ENCODE measurements around the gene CCDC93.

The CCDC93 gene

DNA sequence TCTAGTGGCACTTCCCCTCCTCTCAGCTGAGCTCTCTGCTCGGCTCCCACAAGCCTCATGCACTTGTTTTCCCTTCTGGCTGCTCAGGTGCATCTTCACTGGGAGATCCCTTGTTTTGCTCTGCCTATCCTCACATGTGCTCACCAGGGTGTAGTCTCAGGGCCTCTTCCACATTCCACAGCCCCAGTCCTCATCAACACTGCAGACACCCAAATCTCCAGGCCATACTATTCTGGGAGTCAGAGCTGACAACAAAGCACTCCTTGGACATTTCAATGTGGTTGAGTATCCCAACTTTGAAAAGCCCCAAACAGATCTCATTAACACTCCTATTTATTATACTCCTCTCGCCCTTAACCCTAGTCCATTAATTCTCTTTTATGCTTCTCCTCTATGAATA is 71.3 kb downstream of the CCDC93 start:
- no peak for DNase-seq (ENCODE audit: extremely low read depth, low read depth)
- H3K4me3 ChIP-seq (replicated peaks; ENCODE audit: low read depth, low read length) = no peak overlapping the region
- TF ChIP-seq CTCF (IDR thresholded peaks at IDR 0.05; ENCODE audit: low read depth, low read length, missing control alignments) = no peak

- no peak for DNase-seq (ENCODE audit: extremely low read depth, low read depth)
- no peak for TF ChIP-seq CTCF (IDR thresholded peaks at IDR 0.05; ENCODE audit: low read depth, low read length, missing control alignments)
- no peak overlapping the region for H3K4me3 ChIP-seq (replicated peaks; ENCODE audit: low read depth, low read length)
Measured at GRCh38 chr2:117941693-117942092, 72.2 kb downstream of the CCDC93 start.

- H3K4me3 ChIP-seq (replicated peaks; ENCODE audit: low read depth, low read length) = no peak overlapping the region
- DNase-seq (ENCODE audit: extremely low read depth, low read depth) = no peak
- no peak for TF ChIP-seq CTCF (IDR thresholded peaks at IDR 0.05; ENCODE audit: low read depth, low read length, missing control alignments)
Measured at GRCh38 chr2:117940436-117940835, 73.4 kb downstream of the CCDC93 start.

DNA sequence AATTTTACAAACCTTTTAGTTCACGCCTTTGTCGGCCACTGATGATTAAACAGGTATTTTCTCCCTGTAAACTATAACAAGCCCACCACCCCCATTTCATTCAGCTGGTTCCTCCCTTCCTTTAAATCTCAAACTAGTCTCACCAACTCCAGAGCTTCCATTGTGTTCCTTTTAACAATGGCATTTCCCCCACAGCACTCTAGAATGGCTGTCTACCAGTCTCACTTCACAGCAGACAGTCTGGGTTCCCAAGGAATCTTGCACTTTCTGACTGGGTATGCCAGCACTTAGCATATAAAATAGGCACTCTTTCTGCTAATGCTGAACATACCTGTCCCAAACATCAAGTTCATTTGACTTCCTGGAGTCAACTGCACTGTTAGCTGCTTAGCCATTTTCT is 75.3 kb downstream of the CCDC93 start:
- TF ChIP-seq CTCF (IDR thresholded peaks at IDR 0.05; ENCODE audit: low read depth, low read length, missing control alignments) = no peak
- H3K4me3 ChIP-seq (replicated peaks; ENCODE audit: low read depth, low read length) = no peak overlapping the region
- no peak for DNase-seq (ENCODE audit: extremely low read depth, low read depth)

- TF ChIP-seq CTCF (IDR thresholded peaks at IDR 0.05; ENCODE audit: low read depth, low read length, missing control alignments) = no peak
- H3K4me3 ChIP-seq (replicated peaks; ENCODE audit: low read depth, low read length) = no peak overlapping the region
- DNase-seq (ENCODE audit: extremely low read depth, low read depth) = no peak
Measured at GRCh38 chr2:117936871-117937428, 76.9 kb downstream of the CCDC93 start.

DNA sequence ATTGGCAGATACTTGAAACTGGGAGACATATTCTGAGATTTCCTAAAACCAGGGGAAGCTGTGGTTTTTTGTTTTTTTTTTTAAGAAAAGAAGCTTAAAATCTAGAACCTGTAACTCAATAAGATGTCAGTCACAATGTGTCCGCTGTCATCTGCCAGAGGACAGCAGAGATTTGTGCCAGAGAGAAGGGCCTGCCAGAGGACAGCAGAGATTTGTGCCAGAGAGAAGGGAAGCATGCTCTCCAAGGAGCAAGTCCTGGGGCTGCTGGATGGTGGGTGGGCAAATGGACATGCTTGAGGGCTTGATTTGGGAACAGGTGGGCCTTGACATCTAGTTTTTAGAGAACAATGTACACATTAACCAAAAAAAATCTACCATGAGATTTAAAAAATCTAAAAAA is 77.9 kb downstream of the CCDC93 start:
- no peak overlapping the region for H3K4me3 ChIP-seq (replicated peaks; ENCODE audit: low read depth, low read length)
- DNase-seq (ENCODE audit: extremely low read depth, low read depth) = no peak
- TF ChIP-seq CTCF (IDR thresholded peaks at IDR 0.05; ENCODE audit: low read depth, low read length, missing control alignments) = no peak

- H3K4me3 ChIP-seq (replicated peaks; ENCODE audit: low read depth, low read length) = no peak overlapping the region
- DNase-seq (ENCODE audit: extremely low read depth, low read depth) = no peak
- TF ChIP-seq CTCF (IDR thresholded peaks at IDR 0.05; ENCODE audit: low read depth, low read length, missing control alignments) = no peak
Measured at GRCh38 chr2:117935456-117935855, 78.4 kb downstream of the CCDC93 start.

Measured in HFF-Myc (cell line).